Loucy (cell line): Measurements from ENCODE around the gene NUB1.

Source experiments
- H2AFZ ChIP-seq: fragments of 200-600 bp; sonication (generic); 2 replicates; pipeline ENCODE4 v1.6.0; 2016; ENCODE audit warnings: antibody characterized with exemption, mild to moderate bottlenecking, low read length, moderate library complexity
- H3F3A ChIP-seq: fragments of 200-600 bp; 2 replicates; pipeline ENCODE4 v1.6.0; 2016; ENCODE audit warnings: antibody characterized with exemption, low read depth, mild to moderate bottlenecking
- H3K27me3 ChIP-seq: fragments of 200-600 bp; sonication (generic); 2 replicates; pipeline ENCODE4 v1.6.1; 2014; ENCODE audit warnings: low read length, mild to moderate bottlenecking; ENCODE audit not compliant: insufficient read depth, poor library complexity, severe bottlenecking
- H3K36me3 ChIP-seq: fragments of 200-600 bp; sonication (generic); 2 replicates; pipeline ENCODE4 v1.6.1; 2016; ENCODE audit warnings: low read length; ENCODE audit not compliant: insufficient read depth
- H3K4me1 ChIP-seq: fragments of 200-600 bp; sonication (generic); 2 replicates; pipeline ENCODE4 v1.5.1; 2014; ENCODE audit warnings: low read length, mild to moderate bottlenecking; ENCODE audit not compliant: insufficient read depth, poor library complexity, severe bottlenecking
- H3K4me2 ChIP-seq: fragments of 200-600 bp; sonication (generic); 2 replicates; pipeline ENCODE4 v1.6.0; 2014; ENCODE audit warnings: antibody characterized with exemption, low read length, low read depth, mild to moderate bottlenecking; ENCODE audit not compliant: poor library complexity, severe bottlenecking
- H3K4me3 ChIP-seq: fragments of 200-600 bp; sonication (generic); 2 replicates; pipeline ENCODE4 v1.5.1; 2014; ENCODE audit warnings: low read length, mild to moderate bottlenecking, mixed read lengths; ENCODE audit not compliant: poor library complexity, severe bottlenecking
- H3K79me2 ChIP-seq: fragments of 200-600 bp; sonication (generic); 2 replicates; pipeline ENCODE4 v1.6.1; 2014; ENCODE audit warnings: low read length; ENCODE audit not compliant: insufficient read depth
- H3K9ac ChIP-seq: fragments of 200-600 bp; sonication (generic); 2 replicates; pipeline ENCODE4 v1.6.0; 2014; ENCODE audit warnings: mild to moderate bottlenecking, low read depth, low read length, moderate library complexity; ENCODE audit not compliant: poor library complexity, severe bottlenecking
- H3K9me2 ChIP-seq: fragments of 200-600 bp; sonication (generic); replicated peaks from 2 replicates; pipeline ENCODE4 v1.6.1; 2016; ENCODE audit warnings: low read depth, low read length, mixed read lengths
- H3K9me3 ChIP-seq: fragments of 200-600 bp; sonication (generic); 2 replicates; pipeline ENCODE4 v1.6.1; 2014; ENCODE audit warnings: mild to moderate bottlenecking, antibody characterized with exemption, low read length, low read depth; ENCODE audit not compliant: insufficient read depth
- H4K20me1 ChIP-seq: fragments of 200-600 bp; sonication (generic); 2 replicates; pipeline ENCODE4 v1.6.0; 2014; ENCODE audit warnings: antibody characterized with exemption, low read length, mild to moderate bottlenecking; ENCODE audit not compliant: insufficient read depth, poor library complexity, severe bottlenecking
- EZH2phosphoT487 ChIP-seq: fragments of 200-600 bp; IDR thresholded peaks from 2 replicates; pipeline ENCODE4 v1.6.1; 2018; ENCODE audit warnings: antibody characterized with exemption, mild to moderate bottlenecking, moderate library complexity, borderline replicate concordance
- TF ChIP-seq, protein P1 (sequence below): fragments of 200-600 bp; sonication (generic); conservative IDR thresholded peaks from 2 replicates; pipeline ENCODE4 v1.5.1; 2014; ENCODE audit warnings: mild to moderate bottlenecking, antibody characterized with exemption, low read length

Gene NUB1, protein sequence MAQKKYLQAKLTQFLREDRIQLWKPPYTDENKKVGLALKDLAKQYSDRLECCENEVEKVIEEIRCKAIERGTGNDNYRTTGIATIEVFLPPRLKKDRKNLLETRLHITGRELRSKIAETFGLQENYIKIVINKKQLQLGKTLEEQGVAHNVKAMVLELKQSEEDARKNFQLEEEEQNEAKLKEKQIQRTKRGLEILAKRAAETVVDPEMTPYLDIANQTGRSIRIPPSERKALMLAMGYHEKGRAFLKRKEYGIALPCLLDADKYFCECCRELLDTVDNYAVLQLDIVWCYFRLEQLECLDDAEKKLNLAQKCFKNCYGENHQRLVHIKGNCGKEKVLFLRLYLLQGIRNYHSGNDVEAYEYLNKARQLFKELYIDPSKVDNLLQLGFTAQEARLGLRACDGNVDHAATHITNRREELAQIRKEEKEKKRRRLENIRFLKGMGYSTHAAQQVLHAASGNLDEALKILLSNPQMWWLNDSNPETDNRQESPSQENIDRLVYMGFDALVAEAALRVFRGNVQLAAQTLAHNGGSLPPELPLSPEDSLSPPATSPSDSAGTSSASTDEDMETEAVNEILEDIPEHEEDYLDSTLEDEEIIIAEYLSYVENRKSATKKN

DNA sequence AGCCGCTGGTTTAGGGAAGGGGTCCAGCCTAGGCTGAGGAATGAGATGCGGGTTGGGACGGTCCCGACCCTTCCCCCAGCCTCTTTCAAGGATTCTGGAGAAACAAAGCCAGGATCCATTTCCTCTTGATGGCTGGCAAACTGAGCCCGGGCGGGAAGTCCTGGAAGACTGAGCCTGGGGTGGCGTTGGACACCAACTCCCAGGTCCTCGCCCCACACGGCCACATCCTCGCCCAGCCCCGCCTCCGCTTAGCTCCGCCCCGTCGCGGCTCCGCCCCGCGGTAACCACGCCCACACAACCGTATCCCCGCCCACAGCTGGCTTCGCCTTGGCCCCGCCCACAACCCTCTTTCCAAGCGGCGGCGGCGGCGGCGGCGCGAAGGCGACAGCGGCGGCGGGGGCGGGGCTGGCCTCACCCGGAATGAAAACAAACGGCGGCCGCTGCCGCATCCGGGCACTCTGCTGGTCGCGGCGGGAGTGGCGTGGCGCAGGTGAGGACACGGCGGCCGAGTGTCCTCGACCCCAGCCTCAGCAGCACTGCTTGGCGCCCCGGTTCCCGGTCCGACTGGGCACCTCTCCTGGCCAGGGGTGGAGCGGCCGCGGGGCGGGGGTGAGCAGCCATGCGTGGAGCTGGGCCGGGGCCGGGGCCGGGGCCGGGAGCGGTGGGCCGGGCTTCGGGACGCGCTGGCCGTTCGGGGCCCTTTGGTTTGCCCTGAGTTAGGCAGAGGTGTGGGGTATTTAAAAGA lies at the start of gene NUB1:
Gene NUB1 (plus strand): TSS at position 456 of the 745 bp plus-strand sequence. CDS start 3,538 bp downstream, outside the sequence.
- H3K79me2 ChIP-seq = peaks cover 28% of the 10 kb centered on the region
- no peaks in the 10 kb centered on the region for H3K27me3 ChIP-seq
- H3K9me2 ChIP-seq = no peaks in the 10 kb centered on the region
- H3K9ac ChIP-seq = peak within 1 kb of the TSS; percentile 85
- H3K9me3 ChIP-seq = no peaks in the 10 kb centered on the region
- H3K4me1 ChIP-seq = peaks cover 14% of the 10 kb centered on the region
- peaks cover 19% of the 10 kb centered on the region for H4K20me1 ChIP-seq
- peaks cover 10% of the 10 kb centered on the region; the same call in 1 of the 2 replicates for H3K36me3 ChIP-seq
- H3K4me3 ChIP-seq = peak within 1 kb of the TSS; percentile 84
- H3F3A ChIP-seq = peaks cover 9% of the 10 kb centered on the region; the same call in 1 of the 2 replicates
- TF ChIP-seq, protein P1, sequence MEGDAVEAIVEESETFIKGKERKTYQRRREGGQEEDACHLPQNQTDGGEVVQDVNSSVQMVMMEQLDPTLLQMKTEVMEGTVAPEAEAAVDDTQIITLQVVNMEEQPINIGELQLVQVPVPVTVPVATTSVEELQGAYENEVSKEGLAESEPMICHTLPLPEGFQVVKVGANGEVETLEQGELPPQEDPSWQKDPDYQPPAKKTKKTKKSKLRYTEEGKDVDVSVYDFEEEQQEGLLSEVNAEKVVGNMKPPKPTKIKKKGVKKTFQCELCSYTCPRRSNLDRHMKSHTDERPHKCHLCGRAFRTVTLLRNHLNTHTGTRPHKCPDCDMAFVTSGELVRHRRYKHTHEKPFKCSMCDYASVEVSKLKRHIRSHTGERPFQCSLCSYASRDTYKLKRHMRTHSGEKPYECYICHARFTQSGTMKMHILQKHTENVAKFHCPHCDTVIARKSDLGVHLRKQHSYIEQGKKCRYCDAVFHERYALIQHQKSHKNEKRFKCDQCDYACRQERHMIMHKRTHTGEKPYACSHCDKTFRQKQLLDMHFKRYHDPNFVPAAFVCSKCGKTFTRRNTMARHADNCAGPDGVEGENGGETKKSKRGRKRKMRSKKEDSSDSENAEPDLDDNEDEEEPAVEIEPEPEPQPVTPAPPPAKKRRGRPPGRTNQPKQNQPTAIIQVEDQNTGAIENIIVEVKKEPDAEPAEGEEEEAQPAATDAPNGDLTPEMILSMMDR = no peak
- TF ChIP-seq EZH2phosphoT487 = no peak
- H2AFZ ChIP-seq = peak within 1 kb of the TSS; percentile 79
- peak within 1 kb of the TSS; percentile 90 for H3K4me2 ChIP-seq

DNA sequence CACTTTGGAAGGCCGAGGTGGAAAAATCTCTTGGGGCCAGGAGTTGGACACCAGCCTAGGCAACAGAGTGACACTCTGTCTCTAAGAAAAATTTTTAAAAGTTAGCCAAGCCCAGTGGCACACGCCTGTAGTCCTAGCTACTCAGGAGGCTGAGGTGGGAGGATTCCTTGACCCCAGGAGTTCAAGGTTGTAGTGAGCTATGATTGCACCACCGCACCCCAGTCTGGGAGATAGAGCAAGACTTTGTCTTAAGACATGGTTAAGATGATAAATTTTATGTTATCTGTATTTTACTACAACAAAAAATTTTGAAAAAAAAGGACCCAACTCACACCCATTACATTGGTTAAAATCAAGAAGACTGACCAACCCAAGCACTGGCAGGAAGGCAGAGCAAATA lies 48.8 kb upstream of the NUB1 start:
- Histone ChIP-seq H3K4me2 (no peak overlapping the region), H3K4me3 (no peak overlapping the region), H4K20me1 (no peaks in the 10 kb centered on the region), H3K9me3 (peaks cover 7% of the 10 kb centered on the region; the same call in 1 of the 2 replicates), H3K9me2 (no peaks in the 10 kb centered on the region), H3K4me1 (no peaks in the 10 kb centered on the region), H3K79me2 (no peaks in the 10 kb centered on the region), H3F3A (no peaks in the 10 kb centered on the region), H3K36me3 (no peaks in the 10 kb centered on the region), H3K27me3 (no peaks in the 10 kb centered on the region), H3K9ac (no peak overlapping the region), H2AFZ (no peak overlapping the region)
- TF ChIP-seq, protein P1 = no peak
- TF ChIP-seq EZH2phosphoT487 = no peak

DNA sequence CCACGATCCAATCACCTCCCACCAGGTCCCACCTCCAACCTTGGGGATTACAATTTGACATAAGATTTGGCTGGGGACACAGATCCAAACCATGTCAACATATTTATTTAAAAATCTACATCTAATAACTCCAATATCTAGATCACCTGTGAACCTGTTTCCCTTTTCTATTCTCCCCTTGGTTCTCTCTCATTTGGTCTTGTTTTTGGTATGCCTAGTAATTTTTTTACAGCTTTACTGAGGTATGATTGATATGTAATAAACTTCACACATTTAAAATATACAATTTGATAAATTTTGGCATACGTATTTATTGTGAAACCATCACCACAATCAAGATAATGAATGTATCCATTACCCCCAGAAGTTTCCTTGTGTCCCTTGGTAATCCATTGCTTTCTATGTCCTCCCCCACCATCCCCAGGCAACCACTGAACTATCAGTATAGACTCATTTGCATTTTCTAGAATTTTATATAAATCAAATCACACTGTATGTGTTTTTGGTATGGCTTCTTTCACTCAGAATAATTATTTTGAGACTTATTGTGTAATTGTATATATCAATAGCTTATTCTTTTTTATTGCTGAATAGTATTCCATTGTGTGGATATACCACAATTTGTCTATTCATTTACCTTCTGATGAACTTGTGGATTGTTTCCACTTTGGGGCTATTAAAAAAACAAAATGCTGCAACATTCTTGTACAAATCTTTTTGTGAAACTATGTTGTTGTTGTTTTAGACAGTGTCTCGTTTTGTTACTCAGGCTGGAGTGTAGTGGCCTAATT lies 45.2 kb upstream of the NUB1 start:
- no peaks in the 10 kb centered on the region for H3K9me2 ChIP-seq
- H2AFZ ChIP-seq = no peak overlapping the region
- H3K36me3 ChIP-seq = no peaks in the 10 kb centered on the region
- H4K20me1 ChIP-seq = no peaks in the 10 kb centered on the region
- no peak overlapping the region for H3K4me2 ChIP-seq
- H3K4me3 ChIP-seq = no peak overlapping the region
- no peaks in the 10 kb centered on the region for H3F3A ChIP-seq
- no peaks in the 10 kb centered on the region for H3K27me3 ChIP-seq
- H3K9ac ChIP-seq = no peak overlapping the region
- H3K79me2 ChIP-seq = no peaks in the 10 kb centered on the region
- TF ChIP-seq, protein P1 = no peak
- no peak for TF ChIP-seq EZH2phosphoT487
- H3K4me1 ChIP-seq = no peaks in the 10 kb centered on the region
- peaks cover 7% of the 10 kb centered on the region; the same call in 1 of the 2 replicates for H3K9me3 ChIP-seq
